ENCODE measurements around the gene LDLRAD4.
"Not testable (repeated sequence)": the region's sequence is repeated elsewhere in the genome, so short reads cannot be mapped to it uniquely, and the experiment has no call there.

LDLRAD4 gene

GRCh38 chr18:13684546-13684945 is 466.0 kb downstream of the LDLRAD4 start:
- no peak for DNase-seq (ENCODE audit: low read depth in 1 of 2, low spot score in 1 of 2)
- Histone ChIP-seq H3K4me3 (replicated peaks; ENCODE audit: insufficient read depth, low read length) (no peak overlapping the region), H3K27ac (replicated peaks) (no peak overlapping the region), H3K27me3 (ENCODE audit: insufficient read depth, poor library complexity, severe bottlenecking) (no peaks in the 10 kb centered on the region)
- TF ChIP-seq REST (IDR thresholded peaks at IDR 0.05; ENCODE audit: insufficient replicate concordance, low read depth): no peak
- no peak for TF ChIP-seq CTCF (IDR thresholded peaks at IDR 0.05; ENCODE audit: insufficient read depth, low read length)
- no peak for TF ChIP-seq POLR2AphosphoS5 (IDR thresholded peaks at IDR 0.05; ENCODE audit: low read depth)
- no peak for TF ChIP-seq GABPA (IDR thresholded peaks at IDR 0.05; ENCODE audit: low read depth)
- no peak for TF ChIP-seq SPI1 (IDR thresholded peaks at IDR 0.05; ENCODE audit: borderline replicate concordance, low read depth)

- Histone ChIP-seq H3K27ac (replicated peaks) (no peak overlapping the region), H3K4me3 (replicated peaks; ENCODE audit: insufficient read depth, low read length) (no peak overlapping the region), H3K27me3 (ENCODE audit: insufficient read depth, poor library complexity, severe bottlenecking) (no peaks in the 10 kb centered on the region)
- TF ChIP-seq REST (IDR thresholded peaks at IDR 0.05; ENCODE audit: insufficient replicate concordance, low read depth) (no peak), POLR2AphosphoS5 (IDR thresholded peaks at IDR 0.05; ENCODE audit: low read depth) (no peak), GABPA (IDR thresholded peaks at IDR 0.05; ENCODE audit: low read depth) (no peak), SPI1 (IDR thresholded peaks at IDR 0.05; ENCODE audit: borderline replicate concordance, low read depth) (no peak), CTCF (IDR thresholded peaks at IDR 0.05; ENCODE audit: insufficient read depth, low read length) (no peak)
- no peak for DNase-seq (ENCODE audit: low read depth in 1 of 2, low spot score in 1 of 2)
Observed at GRCh38 chr18:13688191-13689136, 469.9 kb downstream of the LDLRAD4 start.

GRCh38 chr18:13690060-13690459 is 471.5 kb downstream of the LDLRAD4 start:
- H3K27me3 ChIP-seq (ENCODE audit: insufficient read depth, poor library complexity, severe bottlenecking); H3K4me3 ChIP-seq (replicated peaks; ENCODE audit: insufficient read depth, low read length); H3K27ac ChIP-seq (replicated peaks); DNase-seq (ENCODE audit: low read depth in 1 of 2, low spot score in 1 of 2): not testable (repeated sequence)

GRCh38 chr18:13695337-13695736 is 476.8 kb downstream of the LDLRAD4 start:
- H3K27ac ChIP-seq (replicated peaks); H3K27me3 ChIP-seq (ENCODE audit: insufficient read depth, poor library complexity, severe bottlenecking); DNase-seq (ENCODE audit: low read depth in 1 of 2, low spot score in 1 of 2); H3K4me3 ChIP-seq (replicated peaks; ENCODE audit: insufficient read depth, low read length): not testable (repeated sequence)

- Histone ChIP-seq H3K4me3 (replicated peaks; ENCODE audit: insufficient read depth, low read length) (no peak overlapping the region), H3K27me3 (ENCODE audit: insufficient read depth, poor library complexity, severe bottlenecking) (no peaks in the 10 kb centered on the region), H3K27ac (replicated peaks) (no peak overlapping the region)
- TF ChIP-seq CTCF (IDR thresholded peaks at IDR 0.05; ENCODE audit: insufficient read depth, low read length): no peak
- TF ChIP-seq REST (IDR thresholded peaks at IDR 0.05; ENCODE audit: insufficient replicate concordance, low read depth): no peak
- TF ChIP-seq SPI1 (IDR thresholded peaks at IDR 0.05; ENCODE audit: borderline replicate concordance, low read depth): no peak
- no peak for TF ChIP-seq GABPA (IDR thresholded peaks at IDR 0.05; ENCODE audit: low read depth)
- TF ChIP-seq POLR2AphosphoS5 (IDR thresholded peaks at IDR 0.05; ENCODE audit: low read depth): no peak
- peak in 1 of 2 experiments; percentile 48 for DNase-seq (ENCODE audit: low read depth in 1 of 2, low spot score in 1 of 2)
Observed at GRCh38 chr18:13696961-13697360, 478.4 kb downstream of the LDLRAD4 start.

Data from HL-60 (cell line).